ENCODE measurements around the gene SERINC5.

The SERINC5 gene

DNA sequence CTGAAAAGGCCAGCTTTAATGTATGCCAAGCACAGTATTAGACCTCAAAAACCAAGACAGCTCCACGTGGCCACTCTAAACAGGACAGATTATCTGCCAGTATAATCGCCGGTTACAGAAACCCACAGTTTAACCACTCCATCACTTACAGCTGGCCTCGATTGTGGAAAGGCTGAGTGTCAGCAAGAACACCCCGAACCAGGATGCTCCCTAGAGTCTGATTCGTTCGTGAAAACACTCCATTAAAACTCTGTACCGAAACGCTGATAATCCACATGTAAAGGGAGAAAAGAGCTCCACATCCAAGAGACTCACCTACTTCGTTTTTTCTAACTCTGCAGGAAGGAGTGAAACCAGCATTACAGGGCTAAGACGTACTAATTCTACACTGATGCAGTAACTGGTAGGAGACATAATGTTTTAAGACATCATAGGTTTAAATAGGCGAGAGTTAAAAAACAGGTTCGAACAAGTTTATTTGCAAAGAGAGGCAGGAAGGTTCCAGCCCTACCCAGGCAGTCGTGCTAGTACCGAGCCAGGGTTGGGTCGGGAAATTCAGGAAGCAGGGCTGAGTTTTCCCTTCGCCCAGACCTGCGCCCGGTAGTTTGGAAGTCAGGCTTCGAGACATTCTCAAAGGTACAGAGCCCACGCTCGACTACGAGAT, 949 bp downstream of the SERINC5 start:
- DNase-seq (ENCODE audit: low spot score): no peak

GRCh38 chr5:80251636-80252035, 4.2 kb downstream of the SERINC5 start:
- no peak for DNase-seq (ENCODE audit: low spot score)

GRCh38 chr5:80250801-80251200, 5.0 kb downstream of the SERINC5 start:
- no peak for DNase-seq (ENCODE audit: low spot score)

DNA sequence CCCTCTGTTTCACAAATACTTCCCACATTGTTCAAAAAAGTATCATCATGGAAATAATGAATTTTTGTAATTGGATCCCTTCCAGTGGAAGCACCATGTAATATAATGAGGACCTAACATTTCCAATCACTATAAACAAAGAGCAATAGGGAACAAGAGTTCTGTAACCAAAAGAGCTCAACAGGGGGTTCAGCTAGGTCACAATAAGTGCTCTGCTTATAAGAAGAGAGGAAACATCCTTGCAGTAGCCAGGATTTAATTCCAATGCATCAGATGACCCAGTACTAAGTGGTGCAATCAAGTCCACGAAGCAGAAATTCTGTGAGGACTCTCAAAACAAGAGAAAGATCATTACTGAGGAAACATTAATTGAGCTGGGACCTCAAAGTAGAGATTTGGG, 5.9 kb downstream of the SERINC5 start:
- DNase-seq (ENCODE audit: low spot score): no peak

DNA sequence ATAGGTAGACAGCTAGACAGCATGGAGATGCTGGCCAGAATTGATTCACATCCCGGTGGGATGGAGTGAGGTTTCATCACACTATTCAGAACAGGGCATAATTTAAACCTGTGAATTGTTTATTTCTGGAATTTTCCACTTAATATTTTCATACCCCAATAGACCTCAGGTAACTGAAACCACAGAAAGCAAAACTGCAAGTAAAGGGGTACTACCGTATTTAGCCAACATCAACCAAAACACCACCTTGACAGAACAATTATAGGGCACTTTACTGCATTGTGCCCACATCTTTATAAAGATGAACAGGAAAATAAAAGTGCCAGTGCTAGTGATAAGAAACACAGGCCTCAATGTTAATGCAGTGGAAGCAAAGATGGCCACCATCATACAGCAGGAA, 7.5 kb downstream of the SERINC5 start:
- DNase-seq (ENCODE audit: low spot score): no peak

DNA sequence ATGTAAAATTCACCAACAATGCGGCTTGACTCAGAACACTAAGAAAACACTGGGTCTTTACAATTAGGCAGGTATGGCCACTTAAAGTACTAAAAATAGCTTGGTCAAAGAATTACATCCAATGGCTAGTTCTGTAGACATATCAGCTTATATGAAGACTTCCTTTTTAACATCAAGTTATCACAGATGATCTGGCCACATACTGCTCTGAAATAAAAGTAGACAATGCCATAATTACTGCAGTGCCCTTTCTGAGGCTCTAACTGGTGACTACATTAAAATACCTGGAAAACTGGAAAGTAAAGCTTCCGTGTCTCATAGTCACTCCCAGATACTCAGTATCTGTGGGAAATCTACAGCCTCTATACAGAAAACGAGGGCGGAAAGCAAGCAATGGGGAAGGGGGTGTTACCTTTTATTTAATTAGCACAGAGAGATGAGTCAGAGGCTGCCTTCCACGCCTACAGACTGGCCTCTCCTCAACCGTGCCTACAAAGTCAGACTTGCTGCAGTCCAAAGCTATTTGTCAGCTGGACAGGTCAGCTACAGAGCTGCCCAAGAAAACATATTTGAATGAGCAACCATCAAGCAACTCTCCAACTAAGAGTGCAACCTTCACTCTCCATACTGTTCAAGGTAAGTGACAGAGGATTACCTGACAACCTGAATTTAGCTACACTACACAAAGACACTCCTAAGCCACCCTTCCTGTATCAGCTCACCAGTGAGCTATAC, 8.7 kb downstream of the SERINC5 start:
- no peak for DNase-seq (ENCODE audit: low spot score)

DNA sequence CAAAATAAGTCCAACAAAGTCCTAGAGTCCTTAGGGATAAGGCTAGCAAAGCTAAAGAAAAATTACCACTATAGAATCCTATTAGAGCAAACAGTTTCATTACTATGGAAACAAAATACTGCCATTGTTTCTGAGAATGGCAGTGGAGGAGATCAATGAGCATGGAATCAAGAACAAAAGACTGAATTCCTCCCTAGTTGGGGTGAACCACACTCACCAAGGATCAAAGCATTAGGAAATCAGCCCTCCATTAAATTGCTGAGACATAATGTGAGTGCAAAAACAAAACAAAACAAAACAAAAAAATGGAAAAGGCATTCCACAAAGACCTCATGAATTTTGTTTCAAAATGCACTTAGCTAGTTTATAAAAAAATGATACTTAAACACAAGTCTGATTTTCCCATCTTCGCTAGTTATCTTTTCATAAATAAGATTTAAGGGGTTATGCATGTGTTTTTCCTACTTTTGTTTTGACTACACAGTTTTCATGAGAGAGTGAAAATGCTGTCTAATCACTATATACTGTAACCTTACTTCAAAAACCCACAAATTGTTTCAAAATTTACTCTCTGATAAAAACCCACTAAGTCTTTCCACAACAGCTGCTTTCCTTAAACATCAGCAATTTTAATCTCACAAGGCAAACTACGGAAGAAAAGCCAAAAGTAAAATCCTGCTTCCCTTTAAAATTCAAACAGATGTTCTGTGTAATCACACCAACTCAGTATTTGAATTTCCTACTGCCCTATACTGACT, 9.7 kb downstream of the SERINC5 start:
- no peak for DNase-seq (ENCODE audit: low spot score)

GRCh38 chr5:80243567-80243966, 12.3 kb downstream of the SERINC5 start:
- no peak for DNase-seq (ENCODE audit: low spot score)

DNA sequence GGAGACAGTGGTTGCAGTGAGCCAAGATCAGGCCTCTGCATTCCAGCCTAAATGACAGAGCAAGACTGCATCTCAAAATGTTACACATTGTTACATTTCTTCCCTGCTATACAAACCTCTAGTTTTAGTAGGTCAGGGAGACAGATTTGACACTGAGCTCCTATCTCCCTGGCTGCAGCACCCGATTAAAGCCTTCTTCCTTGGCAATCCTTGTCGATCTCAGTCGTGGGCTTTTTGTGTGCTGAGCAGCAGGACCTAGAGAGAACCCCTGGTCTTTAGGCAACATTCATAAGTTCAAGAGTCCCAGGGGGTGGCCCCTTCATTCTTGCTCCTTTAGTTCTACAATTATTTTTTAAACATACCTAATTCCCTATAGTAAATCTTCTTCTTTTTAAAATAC, 13.0 kb downstream of the SERINC5 start:
- DNase-seq (ENCODE audit: low spot score): no peak

DNA sequence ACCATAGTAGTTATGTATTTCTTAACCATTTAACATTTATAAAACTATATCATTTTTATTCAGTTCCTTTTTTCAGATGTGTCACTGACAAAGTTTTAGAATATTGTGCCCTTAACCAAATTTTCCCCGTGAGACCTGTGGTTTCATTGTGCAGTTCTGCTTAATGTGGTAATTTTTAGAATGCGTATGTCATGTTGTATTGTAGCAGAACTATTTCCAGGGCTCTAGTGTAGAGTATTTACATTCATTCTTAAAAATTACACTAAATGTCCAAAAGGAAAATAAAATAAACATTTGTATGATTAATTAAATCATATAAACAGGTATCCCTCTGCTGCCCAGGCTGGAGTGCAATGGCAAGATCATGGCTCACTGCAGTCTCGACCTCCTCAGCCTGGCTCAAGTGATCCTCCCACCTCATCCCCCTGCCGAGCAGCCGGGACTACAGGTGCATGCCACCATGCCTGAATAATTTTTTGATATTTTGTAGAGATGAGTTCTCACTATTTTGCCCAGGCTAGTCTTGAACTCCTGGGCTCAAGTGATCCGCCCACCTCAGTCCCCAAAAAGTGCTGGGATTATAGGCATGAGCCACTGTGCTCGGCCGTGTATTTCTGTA, 15.4 kb downstream of the SERINC5 start:
- DNase-seq (ENCODE audit: low spot score): no peak

- DNase-seq (ENCODE audit: low spot score): no peak
Observed at GRCh38 chr5:80239680-80240367, 16.0 kb downstream of the SERINC5 start.

GRCh38 chr5:80238778-80239679, 16.8 kb downstream of the SERINC5 start:
- peak; percentile 89 for DNase-seq (ENCODE audit: low spot score)

GRCh38 chr5:80238097-80238496, 17.8 kb downstream of the SERINC5 start:
- no peak for DNase-seq (ENCODE audit: low spot score)

- no peak for DNase-seq (ENCODE audit: low spot score)
Observed at GRCh38 chr5:80237243-80237642, 18.6 kb downstream of the SERINC5 start.

GRCh38 chr5:80234116-80234948, 21.5 kb downstream of the SERINC5 start:
- no peak for DNase-seq (ENCODE audit: low spot score)

DNA sequence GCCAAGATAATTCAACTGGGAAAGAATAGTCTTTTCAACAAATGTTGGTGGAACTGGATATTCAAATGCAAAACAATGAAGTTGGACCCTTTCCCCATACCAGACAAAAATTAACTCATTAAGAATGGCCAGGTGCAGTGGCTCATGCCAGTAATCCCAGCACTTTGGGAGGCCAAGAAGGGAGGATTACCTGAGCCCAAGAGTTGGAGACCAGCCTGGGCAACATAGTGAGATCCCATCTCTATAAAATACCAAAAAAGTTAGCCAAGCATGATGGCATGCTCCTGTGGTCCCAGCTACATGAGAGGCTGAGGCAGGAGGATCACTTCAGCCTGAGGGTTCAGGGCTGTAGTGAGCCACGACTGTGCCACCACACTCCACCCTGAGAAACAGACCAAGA, 24.2 kb downstream of the SERINC5 start:
- DNase-seq (ENCODE audit: low spot score): no peak

DNA sequence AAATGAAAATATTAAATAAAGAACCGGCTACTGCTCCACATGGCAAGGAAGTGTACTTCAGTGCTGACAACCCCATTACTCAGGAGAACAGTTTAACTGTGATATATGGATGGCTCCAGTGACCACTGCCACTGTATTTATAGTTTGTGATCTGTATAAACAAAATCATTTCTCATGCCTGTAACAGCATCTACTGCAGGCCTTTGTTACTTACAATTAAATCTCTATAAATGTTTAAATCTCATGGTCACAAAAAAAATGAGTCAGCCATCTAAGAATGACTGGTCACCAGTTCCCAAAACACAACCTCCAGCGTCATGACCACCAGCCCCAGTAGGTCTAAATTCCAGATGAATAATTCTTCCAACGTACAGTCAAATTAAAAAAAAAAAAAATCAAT, 24.6 kb downstream of the SERINC5 start:
- no peak for DNase-seq (ENCODE audit: low spot score)

DNA sequence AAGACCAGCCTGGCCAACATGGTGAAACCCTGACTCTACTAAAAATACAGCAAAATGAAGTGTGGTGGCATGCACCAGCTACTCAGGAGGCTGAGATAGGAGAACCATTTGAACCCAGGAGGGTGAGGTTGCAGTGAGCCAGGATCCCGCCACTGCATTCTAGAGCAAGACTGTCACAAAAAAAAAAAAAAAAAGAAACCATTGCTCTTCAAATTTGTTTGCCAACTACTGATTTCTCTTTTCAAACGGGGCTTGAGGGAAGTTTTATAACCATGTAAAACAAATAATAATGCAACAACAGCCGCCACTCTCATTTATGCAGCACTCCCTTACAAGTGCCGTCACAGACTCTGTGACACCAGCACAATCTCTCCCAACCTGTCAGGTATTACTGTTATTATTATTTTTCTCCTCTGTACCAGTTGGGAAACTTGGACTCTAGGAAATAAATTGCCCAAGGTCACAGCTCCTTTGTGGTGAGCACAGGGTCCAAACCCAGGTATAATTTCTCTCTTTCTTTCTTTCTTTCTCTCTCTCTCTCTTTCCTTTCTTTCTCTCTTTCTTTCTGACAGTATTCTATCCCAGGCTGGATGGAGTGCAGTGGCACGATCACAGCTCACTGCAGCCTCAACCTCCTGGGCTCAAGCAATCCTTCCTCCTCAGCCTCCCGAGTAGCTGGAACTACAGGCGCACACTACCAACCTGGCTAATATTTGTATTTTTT, 25.4 kb downstream of the SERINC5 start:
- no peak for DNase-seq (ENCODE audit: low spot score)

GRCh38 chr5:80229902-80230255, 26.0 kb downstream of the SERINC5 start:
- no peak for DNase-seq (ENCODE audit: low spot score)
